ENCODE results near the gene NFKBIE. TPM values are rescaled to one million over a fixed set of nuclear protein-coding genes. Genes with fewer than 3 reads are reported as not detected.
"Not testable (repeated sequence)": the region's sequence is repeated elsewhere in the genome, so short reads cannot be mapped to it uniquely, and the experiment has no call there.

NFKBIE gene
- 6.3 TPM for total RNA-seq

- Histone ChIP-seq H3K27ac (ENCODE audit: low read depth, low read length) (peak within 1 kb of the TSS; percentile 55), H3K27me3 (ENCODE audit: control insufficient read depth in 3 of 3, insufficient read depth in 3 of 3, low read length in 3 of 3) (peaks cover 13 to 16% (median 14%) of the 10 kb centered on the region in 3 donors), H3K4me1 (ENCODE audit: control insufficient read depth in 3 of 3, insufficient read depth in 3 of 3, low read length in 3 of 3) (peaks cover 27 to 32% (median 29%) of the 10 kb centered on the region in 3 donors), H3K9ac (ENCODE audit: low read depth in 1 of 3, low read length in 3 of 3) (peak within 1 kb of the TSS; percentile 75 to 87 (median 81)), H3K36me3 (ENCODE audit: control insufficient read depth in 3 of 3, insufficient read depth in 3 of 3, low read length in 3 of 3) (peaks cover 0 to 3% (median 3%) of the 10 kb centered on the region in 3 donors), H3K4me3 (ENCODE audit: low read length in 3 of 3) (peak within 1 kb of the TSS; percentile 73 to 87 (median 85)), H3K9me3 (ENCODE audit: control insufficient read depth in 3 of 3, low read length in 3 of 3) (no peaks in the 10 kb centered on the region)
Measured at GRCh38 chr6:44265007-44265721, at the start of gene NFKBIE. Gene NFKBIE (minus strand): TSS chr6:44265551. CDS start chr6:44265346, 205 bp downstream.

GRCh38 chr6:44314657-44315056, 49.3 kb upstream of the NFKBIE start:
- H3K4me1 ChIP-seq (ENCODE audit: control insufficient read depth in 3 of 3, insufficient read depth in 3 of 3, low read length in 3 of 3), result peaks cover 7 to 10% (median 8%) of the 10 kb centered on the region in 3 donors
- H3K27ac ChIP-seq (ENCODE audit: low read depth, low read length); H3K9me3 ChIP-seq (ENCODE audit: control insufficient read depth in 3 of 3, low read length in 3 of 3); H3K27me3 ChIP-seq (ENCODE audit: control insufficient read depth in 3 of 3, insufficient read depth in 3 of 3, low read length in 3 of 3); H3K9ac ChIP-seq (ENCODE audit: low read depth in 1 of 3, low read length in 3 of 3); H3K4me3 ChIP-seq (ENCODE audit: low read length in 3 of 3): not testable (repeated sequence)
- H3K36me3 ChIP-seq (ENCODE audit: control insufficient read depth in 3 of 3, insufficient read depth in 3 of 3, low read length in 3 of 3), result peaks cover 15 to 24% (median 17%) of the 10 kb centered on the region in 3 donors

GRCh38 chr6:44312901-44313788, 47.8 kb upstream of the NFKBIE start, which contains the start of gene AARS2:
Gene AARS2 (minus strand): TSS chr6:44313347. CDS start chr6:44313323, 24 bp downstream.
- Histone ChIP-seq H3K4me3 (ENCODE audit: low read length in 3 of 3) (peak within 1 kb of the TSS; percentile 92), H3K4me1 (ENCODE audit: control insufficient read depth in 3 of 3, insufficient read depth in 3 of 3, low read length in 3 of 3) (peaks cover 7 to 10% (median 8%) of the 10 kb centered on the region in 3 donors), H3K36me3 (ENCODE audit: control insufficient read depth in 3 of 3, insufficient read depth in 3 of 3, low read length in 3 of 3) (peaks cover 21 to 34% (median 25%) of the 10 kb centered on the region in 3 donors), H3K9ac (ENCODE audit: low read depth in 1 of 3, low read length in 3 of 3) (peak within 1 kb of the TSS; percentile 86 to 93 (median 90)), H3K27ac (ENCODE audit: low read depth, low read length) (peak within 1 kb of the TSS; percentile 43), H3K9me3 (ENCODE audit: control insufficient read depth in 3 of 3, low read length in 3 of 3) (no peaks in the 10 kb centered on the region), H3K27me3 (ENCODE audit: control insufficient read depth in 3 of 3, insufficient read depth in 3 of 3, low read length in 3 of 3) (no peaks in the 10 kb centered on the region)

- Histone ChIP-seq H3K27ac (ENCODE audit: low read depth, low read length) (no peak overlapping the region), H3K36me3 (ENCODE audit: control insufficient read depth in 3 of 3, insufficient read depth in 3 of 3, low read length in 3 of 3) (peaks cover 30 to 45% (median 38%) of the 10 kb centered on the region in 3 donors), H3K27me3 (ENCODE audit: control insufficient read depth in 3 of 3, insufficient read depth in 3 of 3, low read length in 3 of 3) (no peaks in the 10 kb centered on the region), H3K9me3 (ENCODE audit: control insufficient read depth in 3 of 3, low read length in 3 of 3) (no peaks in the 10 kb centered on the region), H3K4me1 (ENCODE audit: control insufficient read depth in 3 of 3, insufficient read depth in 3 of 3, low read length in 3 of 3) (peaks cover 7 to 10% (median 8%) of the 10 kb centered on the region in 3 donors), H3K9ac (ENCODE audit: low read depth in 1 of 3, low read length in 3 of 3) (peak overlapping the region in 1 of 3 donors; percentile 93), H3K4me3 (ENCODE audit: low read length in 3 of 3) (peak overlapping the region in 1 of 3 donors; percentile 92)
Measured at GRCh38 chr6:44311767-44312166, 46.4 kb upstream of the NFKBIE start.

- Histone ChIP-seq H3K4me3 (ENCODE audit: low read length in 3 of 3) (no peak overlapping the region), H3K9me3 (ENCODE audit: control insufficient read depth in 3 of 3, low read length in 3 of 3) (no peaks in the 10 kb centered on the region), H3K36me3 (ENCODE audit: control insufficient read depth in 3 of 3, insufficient read depth in 3 of 3, low read length in 3 of 3) (peaks cover 30 to 49% (median 42%) of the 10 kb centered on the region in 3 donors), H3K4me1 (ENCODE audit: control insufficient read depth in 3 of 3, insufficient read depth in 3 of 3, low read length in 3 of 3) (peaks cover 7 to 10% (median 8%) of the 10 kb centered on the region in 3 donors), H3K9ac (ENCODE audit: low read depth in 1 of 3, low read length in 3 of 3) (no peak overlapping the region), H3K27ac (ENCODE audit: low read depth, low read length) (no peak overlapping the region), H3K27me3 (ENCODE audit: control insufficient read depth in 3 of 3, insufficient read depth in 3 of 3, low read length in 3 of 3) (no peaks in the 10 kb centered on the region)
Measured at GRCh38 chr6:44311304-44311703, 46.0 kb upstream of the NFKBIE start.

GRCh38 chr6:44310241-44310640, 44.9 kb upstream of the NFKBIE start:
- Histone ChIP-seq H3K27me3 (ENCODE audit: control insufficient read depth in 3 of 3, insufficient read depth in 3 of 3, low read length in 3 of 3) (no peaks in the 10 kb centered on the region), H3K4me1 (ENCODE audit: control insufficient read depth in 3 of 3, insufficient read depth in 3 of 3, low read length in 3 of 3) (peaks cover 7 to 10% (median 8%) of the 10 kb centered on the region in 3 donors), H3K9ac (ENCODE audit: low read depth in 1 of 3, low read length in 3 of 3) (no peak overlapping the region), H3K27ac (ENCODE audit: low read depth, low read length) (no peak overlapping the region), H3K4me3 (ENCODE audit: low read length in 3 of 3) (no peak overlapping the region), H3K9me3 (ENCODE audit: control insufficient read depth in 3 of 3, low read length in 3 of 3) (no peaks in the 10 kb centered on the region), H3K36me3 (ENCODE audit: control insufficient read depth in 3 of 3, insufficient read depth in 3 of 3, low read length in 3 of 3) (peaks cover 40 to 60% (median 53%) of the 10 kb centered on the region in 3 donors)

- Histone ChIP-seq H3K27ac (ENCODE audit: low read depth, low read length) (no peak overlapping the region), H3K9ac (ENCODE audit: low read depth in 1 of 3, low read length in 3 of 3) (no peak overlapping the region), H3K36me3 (ENCODE audit: control insufficient read depth in 3 of 3, insufficient read depth in 3 of 3, low read length in 3 of 3) (peaks cover 45 to 66% (median 59%) of the 10 kb centered on the region in 3 donors), H3K9me3 (ENCODE audit: control insufficient read depth in 3 of 3, low read length in 3 of 3) (no peaks in the 10 kb centered on the region), H3K4me1 (ENCODE audit: control insufficient read depth in 3 of 3, insufficient read depth in 3 of 3, low read length in 3 of 3) (peaks cover 7 to 10% (median 8%) of the 10 kb centered on the region in 3 donors), H3K27me3 (ENCODE audit: control insufficient read depth in 3 of 3, insufficient read depth in 3 of 3, low read length in 3 of 3) (no peaks in the 10 kb centered on the region), H3K4me3 (ENCODE audit: low read length in 3 of 3) (no peak overlapping the region)
Measured at GRCh38 chr6:44309631-44310030, 44.3 kb upstream of the NFKBIE start.

- peaks cover 49 to 72% (median 64%) of the 10 kb centered on the region in 3 donors for H3K36me3 ChIP-seq (ENCODE audit: control insufficient read depth in 3 of 3, insufficient read depth in 3 of 3, low read length in 3 of 3)
- no peak overlapping the region for H3K27ac ChIP-seq (ENCODE audit: low read depth, low read length)
Measured at GRCh38 chr6:44309092-44309491, 43.7 kb upstream of the NFKBIE start.

GRCh38 chr6:44307217-44307616, 41.9 kb upstream of the NFKBIE start:
- H3K9me3 ChIP-seq (ENCODE audit: control insufficient read depth in 3 of 3, low read length in 3 of 3), result no peaks in the 10 kb centered on the region
- H3K36me3 ChIP-seq (ENCODE audit: control insufficient read depth in 3 of 3, insufficient read depth in 3 of 3, low read length in 3 of 3), result peaks cover 67 to 90% (median 81%) of the 10 kb centered on the region in 3 donors
- H3K4me1 ChIP-seq (ENCODE audit: control insufficient read depth in 3 of 3, insufficient read depth in 3 of 3, low read length in 3 of 3), result peaks cover 4 to 5% (median 4%) of the 10 kb centered on the region in 3 donors

More at GRCh38 chr6:44309092-44309491, 43.7 kb upstream of the NFKBIE start:
- no peak overlapping the region for H3K4me3 ChIP-seq (ENCODE audit: low read length in 3 of 3)
- no peak overlapping the region for H3K9ac ChIP-seq (ENCODE audit: low read depth in 1 of 3, low read length in 3 of 3)
- no peaks in the 10 kb centered on the region for H3K27me3 ChIP-seq (ENCODE audit: control insufficient read depth in 3 of 3, insufficient read depth in 3 of 3, low read length in 3 of 3)
- H3K9me3 ChIP-seq (ENCODE audit: control insufficient read depth in 3 of 3, low read length in 3 of 3), result no peaks in the 10 kb centered on the region
- peaks cover 7 to 10% (median 8%) of the 10 kb centered on the region in 3 donors for H3K4me1 ChIP-seq (ENCODE audit: control insufficient read depth in 3 of 3, insufficient read depth in 3 of 3, low read length in 3 of 3)

More at GRCh38 chr6:44307217-44307616, 41.9 kb upstream of the NFKBIE start:
- Histone ChIP-seq H3K9ac (ENCODE audit: low read depth in 1 of 3, low read length in 3 of 3) (no peak overlapping the region), H3K27me3 (ENCODE audit: control insufficient read depth in 3 of 3, insufficient read depth in 3 of 3, low read length in 3 of 3) (no peaks in the 10 kb centered on the region), H3K27ac (ENCODE audit: low read depth, low read length) (no peak overlapping the region), H3K4me3 (ENCODE audit: low read length in 3 of 3) (no peak overlapping the region)
